ENCODE results near the gene HABP4. TPM values are rescaled to one million over a fixed set of nuclear protein-coding genes. Genes with fewer than 3 reads are reported as not detected.

The HABP4 gene, protein sequence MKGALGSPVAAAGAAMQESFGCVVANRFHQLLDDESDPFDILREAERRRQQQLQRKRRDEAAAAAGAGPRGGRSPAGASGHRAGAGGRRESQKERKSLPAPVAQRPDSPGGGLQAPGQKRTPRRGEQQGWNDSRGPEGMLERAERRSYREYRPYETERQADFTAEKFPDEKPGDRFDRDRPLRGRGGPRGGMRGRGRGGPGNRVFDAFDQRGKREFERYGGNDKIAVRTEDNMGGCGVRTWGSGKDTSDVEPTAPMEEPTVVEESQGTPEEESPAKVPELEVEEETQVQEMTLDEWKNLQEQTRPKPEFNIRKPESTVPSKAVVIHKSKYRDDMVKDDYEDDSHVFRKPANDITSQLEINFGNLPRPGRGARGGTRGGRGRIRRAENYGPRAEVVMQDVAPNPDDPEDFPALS
- 2.3 TPM for polyA plus RNA-seq (2012; ENCODE audit: low read depth, missing spikeins)

DNA sequence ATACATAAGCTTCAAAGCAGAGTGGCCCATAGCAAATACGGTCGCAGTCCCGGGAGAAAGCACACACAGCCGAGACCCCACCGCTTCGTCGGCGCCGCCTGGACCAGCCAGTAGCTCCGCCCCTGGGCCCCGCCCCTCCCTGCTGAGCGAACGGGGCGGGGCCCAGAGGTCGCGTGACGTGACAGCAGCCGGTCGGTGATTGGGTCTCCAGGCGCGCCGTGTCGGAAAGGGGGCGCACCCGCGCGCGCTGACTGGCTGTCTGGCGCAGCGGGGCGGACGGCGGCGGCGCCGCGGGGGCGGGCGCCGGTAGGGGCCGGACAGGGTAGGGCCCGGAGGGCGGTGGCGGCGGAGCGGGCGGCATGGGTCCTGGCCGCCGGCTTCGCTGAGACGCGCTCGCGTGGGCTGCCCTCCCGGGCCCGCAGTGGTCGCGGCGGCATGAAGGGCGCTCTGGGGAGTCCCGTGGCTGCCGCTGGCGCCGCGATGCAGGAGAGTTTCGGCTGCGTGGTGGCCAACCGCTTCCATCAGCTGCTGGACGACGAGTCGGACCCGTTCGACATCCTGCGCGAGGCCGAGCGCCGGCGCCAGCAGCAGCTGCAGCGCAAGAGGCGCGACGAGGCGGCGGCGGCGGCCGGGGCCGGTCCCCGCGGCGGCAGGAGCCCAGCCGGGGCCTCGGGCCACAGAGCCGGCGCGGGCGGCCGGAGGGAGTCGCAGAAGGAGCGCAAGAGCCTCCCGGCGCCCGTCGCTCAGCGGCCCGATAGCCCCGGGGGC, at the start of gene HABP4:
HABP4 (plus strand) TSS at position 325 of the 768 bp plus-strand sequence; CDS start at position 436, 111 bp downstream.
- DNase-seq (ENCODE audit: insufficient read length, low spot score) (peak; percentile 93), FAIRE-seq (peak; percentile 97)
- TF ChIP-seq TAF1 (IDR thresholded peaks at IDR 0.05; ENCODE audit: low read depth, low read length) (no peak), POU2F2 (IDR thresholded peaks at IDR 0.05; ENCODE audit: low read depth, low read length) (no peak), POLR2AphosphoS5 (IDR thresholded peaks at IDR 0.05; ENCODE audit: low read depth, low read length) (no peak), SPI1 (IDR thresholded peaks at IDR 0.05; ENCODE audit: low read depth, low read length) (no peak), POLR2A (IDR thresholded peaks at IDR 0.05; ENCODE audit: low read depth, low read length) (no peak), PAX5 (IDR thresholded peaks at IDR 0.05; ENCODE audit: insufficient read depth, low read length, severe bottlenecking) (no peak)

DNA sequence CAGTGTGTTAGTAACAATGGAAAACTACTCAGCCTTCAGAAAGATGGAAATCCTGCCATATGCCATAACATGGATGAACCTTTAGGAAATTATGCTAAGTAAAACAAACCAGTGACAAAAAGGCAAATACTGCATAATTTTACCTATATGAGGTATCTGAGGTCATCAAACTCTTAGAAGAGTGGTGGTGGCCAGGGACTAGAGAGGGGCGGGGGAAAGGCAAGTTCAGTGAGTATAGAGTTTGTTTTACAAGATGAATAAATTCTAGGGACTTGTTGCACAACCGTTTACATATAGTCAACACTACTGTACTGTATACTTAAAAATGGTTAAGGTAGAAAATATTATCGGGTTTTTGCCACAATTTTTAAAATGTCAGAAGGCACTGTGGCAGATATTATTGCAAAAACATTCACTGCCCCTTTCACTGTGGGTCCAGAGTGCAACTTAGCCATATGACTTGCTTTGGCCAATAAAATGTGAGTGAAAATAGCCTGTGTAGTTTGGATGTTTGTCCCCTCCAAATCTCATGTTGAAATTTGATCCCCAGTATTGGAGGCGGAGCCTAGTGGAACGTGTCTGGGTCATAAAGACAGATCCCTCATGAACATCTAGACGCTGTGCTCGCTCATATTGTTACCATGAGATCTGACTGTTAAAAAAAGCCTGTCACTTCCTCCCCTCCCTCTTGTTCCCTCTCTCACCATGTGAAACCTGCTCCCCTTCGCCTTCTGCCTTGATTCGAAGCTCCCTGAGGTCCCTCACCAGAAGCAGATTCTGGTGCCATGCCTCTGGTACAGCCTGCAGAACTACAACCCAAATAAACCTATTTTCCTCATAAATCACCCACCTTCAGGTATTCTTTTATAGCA, 41.3 kb upstream of the HABP4 start:
- DNase-seq (ENCODE audit: insufficient read length, low spot score): no peak
- 0 out of 2 replicates have a peak, but pooled peaks have one; percentile 10 for TF ChIP-seq SPI1 (IDR thresholded peaks at IDR 0.05; ENCODE audit: low read depth, low read length)
- no peak; the same call in 1 of the 2 replicates for TF ChIP-seq POLR2AphosphoS5 (IDR thresholded peaks at IDR 0.05; ENCODE audit: low read depth, low read length)
- no peak for TF ChIP-seq POU2F2 (IDR thresholded peaks at IDR 0.05; ENCODE audit: low read depth, low read length)
- TF ChIP-seq POLR2A (IDR thresholded peaks at IDR 0.05; ENCODE audit: low read depth, low read length): no peak
- FAIRE-seq: no peak

DNA sequence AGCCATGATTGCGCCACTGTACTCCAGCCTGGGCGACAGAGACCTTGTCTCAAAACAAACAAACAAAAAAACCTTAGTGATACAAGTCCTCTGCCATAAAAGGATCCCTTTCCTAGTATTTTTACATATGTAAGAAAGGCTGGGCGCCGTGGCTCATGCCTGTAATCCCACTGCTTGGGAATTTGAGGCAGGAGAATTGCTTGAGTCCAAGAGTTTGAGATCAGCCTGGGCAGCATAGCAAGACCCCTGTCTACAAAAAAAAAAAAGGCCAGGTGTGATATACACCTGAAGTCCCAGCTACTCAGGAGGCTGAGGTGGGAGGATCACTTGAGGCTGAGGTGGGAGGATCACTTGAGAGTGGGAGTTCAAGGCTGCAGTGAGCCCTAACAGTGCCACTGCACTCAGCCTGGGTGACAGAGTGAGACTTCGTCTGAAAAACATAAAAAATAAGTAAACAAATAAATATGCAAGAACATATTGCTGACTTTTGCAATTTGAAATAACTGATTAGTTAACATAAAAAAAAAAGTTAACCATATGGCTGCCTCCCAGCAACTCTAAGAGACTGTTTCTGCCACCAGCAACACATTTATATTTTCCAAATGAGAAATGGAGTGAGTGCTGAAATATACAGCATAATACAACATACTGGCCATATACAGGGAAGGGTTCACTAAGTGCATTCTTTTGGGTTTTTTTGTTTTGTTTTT, 38.7 kb upstream of the HABP4 start:
- FAIRE-seq (no peak), DNase-seq (ENCODE audit: insufficient read length, low spot score) (no peak)
- TF ChIP-seq TAF1 (IDR thresholded peaks at IDR 0.05; ENCODE audit: low read depth, low read length) (no peak), POLR2A (IDR thresholded peaks at IDR 0.05; ENCODE audit: low read depth, low read length) (no peak), POU2F2 (IDR thresholded peaks at IDR 0.05; ENCODE audit: low read depth, low read length) (no peak), POLR2AphosphoS5 (IDR thresholded peaks at IDR 0.05; ENCODE audit: low read depth, low read length) (no peak), SPI1 (IDR thresholded peaks at IDR 0.05; ENCODE audit: low read depth, low read length) (no peak)

DNA sequence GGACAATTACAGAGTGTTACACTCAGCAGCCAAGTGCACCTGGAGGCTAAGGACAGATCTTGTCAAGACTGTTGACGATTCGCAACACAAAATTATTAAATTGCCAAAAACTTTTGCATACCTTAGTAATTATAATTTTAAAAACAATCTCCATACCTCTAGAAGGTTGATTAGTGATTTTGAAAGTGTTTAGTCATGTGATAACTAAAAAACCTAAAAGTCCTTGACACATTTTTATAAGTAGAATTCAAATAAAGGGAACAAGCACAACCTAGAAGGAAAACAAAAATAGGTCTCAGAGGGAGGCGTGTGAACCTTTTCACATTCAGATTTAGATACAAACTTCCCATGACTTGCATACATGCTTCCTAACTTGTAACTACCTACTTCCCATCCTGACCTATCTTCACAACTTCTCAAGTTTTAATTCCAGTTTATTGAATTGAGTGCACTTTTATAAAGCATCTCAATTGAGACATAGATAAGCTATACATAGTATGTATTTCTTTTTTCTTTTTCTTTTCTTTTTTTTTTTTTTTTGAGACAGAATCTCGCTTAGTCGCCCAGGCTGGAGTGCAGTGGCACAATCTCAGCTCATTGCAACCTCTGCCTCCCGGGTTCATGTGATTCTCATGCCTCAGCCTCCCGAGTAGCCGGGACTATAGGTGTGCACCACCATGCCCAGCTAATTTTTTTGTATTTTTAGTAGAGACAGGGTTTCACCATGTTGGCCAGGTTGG, 37.6 kb upstream of the HABP4 start:
- TF ChIP-seq POLR2A (IDR thresholded peaks at IDR 0.05; ENCODE audit: low read depth, low read length) (no peak), POU2F2 (IDR thresholded peaks at IDR 0.05; ENCODE audit: low read depth, low read length) (no peak), POLR2AphosphoS5 (IDR thresholded peaks at IDR 0.05; ENCODE audit: low read depth, low read length) (no peak), SPI1 (IDR thresholded peaks at IDR 0.05; ENCODE audit: low read depth, low read length) (no peak), PAX5 (IDR thresholded peaks at IDR 0.05; ENCODE audit: insufficient read depth, low read length, severe bottlenecking) (no peak), TAF1 (IDR thresholded peaks at IDR 0.05; ENCODE audit: low read depth, low read length) (no peak)
- DNase-seq (ENCODE audit: insufficient read length, low spot score): no peak
- no peak for FAIRE-seq

DNA sequence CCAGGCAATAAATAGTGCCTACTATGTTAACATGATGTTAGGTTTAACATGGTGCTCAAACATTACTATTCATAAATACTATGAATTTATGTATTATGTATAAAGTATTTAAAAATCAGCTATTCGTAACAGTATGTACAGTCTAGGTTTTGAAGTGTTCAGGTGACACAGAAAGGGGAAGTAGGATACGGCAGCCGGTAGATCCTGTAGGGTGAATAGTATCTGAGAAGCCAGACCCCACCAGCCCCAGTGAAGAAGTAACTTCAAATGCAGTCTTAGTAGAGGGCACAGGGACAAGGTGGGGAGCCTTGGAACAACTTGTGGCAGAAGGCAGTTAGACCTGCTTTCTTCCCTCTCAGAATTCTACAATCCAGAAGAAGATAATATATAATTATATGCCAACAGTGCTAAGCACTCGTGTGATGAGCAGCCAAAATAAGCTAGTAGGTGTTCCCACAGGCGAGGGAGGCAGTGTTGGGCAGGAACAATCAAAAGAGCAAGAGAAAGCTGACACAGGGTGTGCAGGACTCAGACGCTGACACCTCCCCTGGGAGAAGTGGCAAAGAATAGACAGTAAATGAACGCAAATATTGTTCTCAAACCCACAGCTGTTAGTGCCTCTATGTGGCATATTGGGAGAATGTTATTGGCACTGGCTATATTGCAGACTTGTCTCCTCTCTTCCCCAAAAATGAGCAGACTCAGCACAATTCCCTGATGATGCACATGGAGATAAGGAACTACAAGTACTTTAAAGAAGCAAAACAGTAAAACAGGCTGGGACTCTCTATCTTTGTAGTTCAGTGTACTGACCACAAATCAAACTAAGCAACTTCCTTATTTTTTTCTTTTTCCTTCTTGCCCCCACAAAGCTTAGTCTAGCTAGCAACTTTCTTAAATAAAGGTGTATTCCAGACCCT, 36.4 kb upstream of the HABP4 start:
- TF ChIP-seq PAX5 (IDR thresholded peaks at IDR 0.05; ENCODE audit: insufficient read depth, low read length, severe bottlenecking) (no peak), SPI1 (IDR thresholded peaks at IDR 0.05; ENCODE audit: low read depth, low read length) (peak; percentile 91)
- FAIRE-seq (peak; percentile 43), DNase-seq (ENCODE audit: insufficient read length, low spot score) (no peak)

DNA sequence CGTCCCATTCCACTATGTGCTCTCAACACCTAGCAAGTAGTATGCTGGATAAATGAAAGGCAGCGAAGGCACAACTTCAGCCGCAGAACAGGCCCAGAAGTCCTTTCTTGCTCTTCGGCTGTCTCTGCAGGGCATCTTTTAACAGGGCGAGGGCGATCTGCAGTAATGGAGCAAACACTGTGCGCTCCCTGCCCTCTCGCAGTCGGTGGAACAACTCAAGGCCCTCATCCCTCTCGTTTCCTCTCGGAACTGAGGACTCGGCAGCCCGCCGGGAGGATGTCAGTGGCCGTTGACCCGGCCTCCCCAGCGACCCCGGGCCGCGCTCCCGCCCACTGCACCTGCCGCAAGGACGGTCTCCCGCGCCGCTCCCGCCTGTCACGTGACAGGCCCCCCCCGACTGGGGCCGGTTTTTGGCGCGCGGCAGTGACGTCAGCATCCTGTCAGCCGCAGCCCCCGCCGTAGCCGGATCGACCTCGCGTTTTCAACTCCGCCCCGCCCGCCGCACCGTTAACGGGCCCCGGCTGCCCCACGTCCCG, 32.9 kb upstream of the HABP4 start:
- DNase-seq (ENCODE audit: insufficient read length, low spot score) (peak; percentile 81), FAIRE-seq (peak; percentile 89)
- TF ChIP-seq TAF1 (IDR thresholded peaks at IDR 0.05; ENCODE audit: low read depth, low read length): peak; percentile 50; the same call in 1 of the 2 replicates
- TF ChIP-seq POLR2A (IDR thresholded peaks at IDR 0.05; ENCODE audit: low read depth, low read length): peak; percentile 74
- no peak for TF ChIP-seq POLR2AphosphoS5 (IDR thresholded peaks at IDR 0.05; ENCODE audit: low read depth, low read length)
- TF ChIP-seq SPI1 (IDR thresholded peaks at IDR 0.05; ENCODE audit: low read depth, low read length): no peak
- 0 out of 2 replicates have a peak, but pooled peaks have one; percentile 34 for TF ChIP-seq POU2F2 (IDR thresholded peaks at IDR 0.05; ENCODE audit: low read depth, low read length)
- no peak for TF ChIP-seq PAX5 (IDR thresholded peaks at IDR 0.05; ENCODE audit: insufficient read depth, low read length, severe bottlenecking)

DNA sequence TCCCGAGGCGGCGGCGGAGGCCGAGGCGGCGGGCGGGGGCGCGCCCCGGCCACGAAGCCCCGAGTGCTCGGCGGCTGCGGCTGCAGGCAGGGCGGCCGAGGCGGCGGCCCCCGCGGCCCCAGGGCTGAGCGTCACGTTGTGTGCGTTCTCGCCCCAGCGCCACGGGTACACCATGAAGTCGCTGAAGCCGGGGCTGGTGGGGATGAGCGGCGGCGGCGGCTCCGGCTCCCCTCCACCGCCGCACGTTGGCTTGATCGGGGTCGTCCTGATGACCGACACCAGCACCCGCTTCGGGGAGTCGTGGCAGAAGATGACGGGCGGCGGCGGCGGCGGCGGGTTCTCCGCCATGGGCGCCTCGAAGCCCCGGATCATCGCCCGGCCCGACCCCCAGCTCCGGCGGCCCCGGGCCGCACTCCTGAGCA, 32.3 kb upstream of the HABP4 start:
- DNase-seq (ENCODE audit: insufficient read length, low spot score) (peak; percentile 17), FAIRE-seq (no peak)

More for the DNA sequence above, 32.3 kb upstream of the HABP4 start:
- TF ChIP-seq POLR2AphosphoS5 (IDR thresholded peaks at IDR 0.05; ENCODE audit: low read depth, low read length): no peak
- no peak for TF ChIP-seq PAX5 (IDR thresholded peaks at IDR 0.05; ENCODE audit: insufficient read depth, low read length, severe bottlenecking)
- TF ChIP-seq SPI1 (IDR thresholded peaks at IDR 0.05; ENCODE audit: low read depth, low read length): no peak
- TF ChIP-seq POU2F2 (IDR thresholded peaks at IDR 0.05; ENCODE audit: low read depth, low read length): no peak
- no peak for TF ChIP-seq TAF1 (IDR thresholded peaks at IDR 0.05; ENCODE audit: low read depth, low read length)
- TF ChIP-seq POLR2A (IDR thresholded peaks at IDR 0.05; ENCODE audit: low read depth, low read length): no peak
